Measurements from ENCODE around the gene SHC2. TPM values are rescaled to one million over a fixed set of nuclear protein-coding genes. Genes with fewer than 3 reads are reported as not detected.

The SHC2 gene
- total and polyA plus RNA-seq, 2 experiments from 2014 or later: 2.2 to 4.6 TPM

DNA sequence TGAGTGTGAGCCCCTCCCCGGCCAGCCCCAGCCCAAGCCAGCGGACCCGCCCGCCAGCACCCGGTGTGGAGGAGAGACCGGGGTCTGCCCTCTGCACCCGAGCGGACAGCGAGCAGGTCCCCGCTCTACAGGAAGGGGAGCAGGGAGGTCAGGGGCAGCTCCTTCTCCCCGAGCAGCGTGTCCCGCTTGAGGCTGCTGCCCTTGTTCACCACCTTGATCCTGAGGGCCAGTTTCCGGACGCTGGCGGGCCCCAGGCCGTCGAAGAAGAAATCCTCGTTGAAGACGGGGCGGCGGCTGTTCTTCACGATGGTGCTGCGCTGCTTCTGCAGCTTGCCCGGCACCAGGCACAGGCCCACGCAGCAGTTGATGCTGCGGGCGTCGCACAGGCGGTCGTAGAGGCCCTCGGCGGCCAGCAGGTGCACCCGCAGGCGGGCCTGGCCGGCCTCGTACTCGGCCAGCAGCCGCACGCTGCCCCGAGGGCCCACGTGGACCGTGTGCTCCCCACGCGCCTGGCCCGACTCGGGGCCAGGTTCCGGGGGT is 53.8 kb downstream of the SHC2 start (continued):
- TF ChIP-seq, protein P1, sequence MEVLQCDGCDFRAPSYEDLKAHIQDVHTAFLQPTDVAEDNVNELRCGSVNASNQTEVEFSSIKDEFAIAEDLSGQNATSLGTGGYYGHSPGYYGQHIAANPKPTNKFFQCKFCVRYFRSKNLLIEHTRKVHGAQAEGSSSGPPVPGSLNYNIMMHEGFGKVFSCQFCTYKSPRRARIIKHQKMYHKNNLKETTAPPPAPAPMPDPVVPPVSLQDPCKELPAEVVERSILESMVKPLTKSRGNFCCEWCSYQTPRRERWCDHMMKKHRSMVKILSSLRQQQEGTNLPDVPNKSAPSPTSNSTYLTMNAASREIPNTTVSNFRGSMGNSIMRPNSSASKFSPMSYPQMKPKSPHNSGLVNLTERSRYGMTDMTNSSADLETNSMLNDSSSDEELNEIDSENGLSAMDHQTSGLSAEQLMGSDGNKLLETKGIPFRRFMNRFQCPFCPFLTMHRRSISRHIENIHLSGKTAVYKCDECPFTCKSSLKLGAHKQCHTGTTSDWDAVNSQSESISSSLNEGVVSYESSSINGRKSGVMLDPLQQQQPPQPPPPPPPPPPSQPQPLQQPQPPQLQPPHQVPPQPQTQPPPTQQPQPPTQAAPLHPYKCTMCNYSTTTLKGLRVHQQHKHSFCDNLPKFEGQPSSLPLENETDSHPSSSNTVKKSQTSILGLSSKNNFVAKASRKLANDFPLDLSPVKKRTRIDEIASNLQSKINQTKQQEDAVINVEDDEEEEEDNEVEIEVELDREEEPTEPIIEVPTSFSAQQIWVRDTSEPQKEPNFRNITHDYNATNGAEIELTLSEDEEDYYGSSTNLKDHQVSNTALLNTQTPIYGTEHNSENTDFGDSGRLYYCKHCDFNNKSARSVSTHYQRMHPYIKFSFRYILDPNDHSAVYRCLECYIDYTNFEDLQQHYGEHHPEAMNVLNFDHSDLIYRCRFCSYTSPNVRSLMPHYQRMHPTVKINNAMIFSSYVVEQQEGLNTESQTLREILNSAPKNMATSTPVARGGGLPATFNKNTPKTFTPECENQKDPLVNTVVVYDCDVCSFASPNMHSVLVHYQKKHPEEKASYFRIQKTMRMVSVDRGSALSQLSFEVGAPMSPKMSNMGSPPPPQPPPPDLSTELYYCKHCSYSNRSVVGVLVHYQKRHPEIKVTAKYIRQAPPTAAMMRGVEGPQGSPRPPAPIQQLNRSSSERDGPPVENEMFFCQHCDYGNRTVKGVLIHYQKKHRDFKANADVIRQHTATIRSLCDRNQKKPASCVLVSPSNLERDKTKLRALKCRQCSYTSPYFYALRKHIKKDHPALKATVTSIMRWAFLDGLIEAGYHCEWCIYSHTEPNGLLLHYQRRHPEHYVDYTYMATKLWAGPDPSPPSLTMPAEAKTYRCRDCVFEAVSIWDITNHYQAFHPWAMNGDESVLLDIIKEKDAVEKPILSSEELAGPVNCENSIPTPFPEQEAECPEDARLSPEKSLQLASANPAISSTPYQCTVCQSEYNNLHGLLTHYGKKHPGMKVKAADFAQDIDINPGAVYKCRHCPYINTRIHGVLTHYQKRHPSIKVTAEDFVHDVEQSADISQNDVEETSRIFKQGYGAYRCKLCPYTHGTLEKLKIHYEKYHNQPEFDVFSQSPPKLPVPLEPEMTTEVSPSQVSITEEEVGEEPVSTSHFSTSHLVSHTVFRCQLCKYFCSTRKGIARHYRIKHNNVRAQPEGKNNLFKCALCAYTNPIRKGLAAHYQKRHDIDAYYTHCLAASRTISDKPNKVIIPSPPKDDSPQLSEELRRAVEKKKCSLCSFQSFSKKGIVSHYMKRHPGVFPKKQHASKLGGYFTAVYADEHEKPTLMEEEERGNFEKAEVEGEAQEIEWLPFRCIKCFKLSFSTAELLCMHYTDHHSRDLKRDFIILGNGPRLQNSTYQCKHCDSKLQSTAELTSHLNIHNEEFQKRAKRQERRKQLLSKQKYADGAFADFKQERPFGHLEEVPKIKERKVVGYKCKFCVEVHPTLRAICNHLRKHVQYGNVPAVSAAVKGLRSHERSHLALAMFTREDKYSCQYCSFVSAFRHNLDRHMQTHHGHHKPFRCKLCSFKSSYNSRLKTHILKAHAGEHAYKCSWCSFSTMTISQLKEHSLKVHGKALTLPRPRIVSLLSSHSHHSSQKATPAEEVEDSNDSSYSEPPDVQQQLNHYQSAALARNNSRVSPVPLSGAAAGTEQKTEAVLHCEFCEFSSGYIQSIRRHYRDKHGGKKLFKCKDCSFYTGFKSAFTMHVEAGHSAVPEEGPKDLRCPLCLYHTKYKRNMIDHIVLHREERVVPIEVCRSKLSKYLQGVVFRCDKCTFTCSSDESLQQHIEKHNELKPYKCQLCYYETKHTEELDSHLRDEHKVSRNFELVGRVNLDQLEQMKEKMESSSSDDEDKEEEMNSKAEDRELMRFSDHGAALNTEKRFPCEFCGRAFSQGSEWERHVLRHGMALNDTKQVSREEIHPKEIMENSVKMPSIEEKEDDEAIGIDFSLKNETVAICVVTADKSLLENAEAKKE (CRISPR knock-in tag; IDR thresholded peaks at IDR 0.05): no peak
- TF ChIP-seq CREB1 (CRISPR knock-in tag; IDR thresholded peaks at IDR 0.05; ENCODE audit: low read depth) (no peak), ZNF114 (CRISPR knock-in tag; IDR thresholded peaks at IDR 0.05) (no peak), JUNB (IDR thresholded peaks at IDR 0.05; ENCODE audit: unreplicated experiment) (no peak), EZH2 (IDR thresholded peaks at IDR 0.05; ENCODE audit: low read depth, unreplicated experiment) (no peak), ZNF331 (CRISPR knock-in tag; IDR thresholded peaks at IDR 0.05; ENCODE audit: low read depth) (no peak), NANOG (IDR thresholded peaks at IDR 0.05; ENCODE audit: borderline replicate concordance) (no peak), EZH2phosphoT487 (IDR thresholded peaks at IDR 0.05; ENCODE audit: unreplicated experiment) (no peak)

DNA sequence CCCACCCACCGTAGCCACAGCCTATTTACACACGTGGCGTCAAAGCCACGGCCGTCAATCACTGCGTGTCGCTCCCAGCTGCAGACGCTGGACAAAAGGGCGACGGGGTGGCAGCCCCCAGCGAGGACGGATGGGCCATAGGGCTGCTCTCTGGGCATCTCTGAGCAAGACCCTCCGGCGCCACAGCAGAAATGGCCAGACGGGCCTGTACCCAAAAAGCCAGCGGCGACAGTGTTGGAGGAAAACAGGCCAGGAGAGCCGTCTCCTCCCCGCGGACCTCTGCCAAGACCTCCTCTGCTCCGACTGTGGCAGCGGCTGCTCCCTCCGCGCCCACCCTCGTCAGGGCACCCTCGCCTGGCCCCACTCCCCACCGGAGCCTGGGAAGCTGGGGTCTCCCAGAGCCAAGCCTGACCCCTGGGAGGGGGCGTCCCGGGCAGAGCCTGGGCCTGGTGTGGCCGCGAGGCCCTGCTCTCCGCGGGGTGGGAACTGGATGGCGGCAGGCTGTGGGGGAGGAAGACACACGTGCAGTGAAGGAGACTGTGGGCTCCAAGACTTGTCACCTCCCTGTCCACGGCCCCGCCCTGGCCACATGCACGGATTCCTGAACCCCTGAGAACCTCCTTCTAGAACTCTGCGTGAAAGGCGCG is 54.6 kb downstream of the SHC2 start:
- Histone ChIP-seq H3K27ac (ENCODE audit: low read depth) (no peak overlapping the region), H3K4me3 (no peak overlapping the region), H3K4me2 (no peak overlapping the region), H3K79me2 (replicated peaks; ENCODE audit: insufficient read depth) (no peaks in the 10 kb centered on the region), H4K20me1 (replicated peaks; ENCODE audit: insufficient read depth) (no peaks in the 10 kb centered on the region), H3K36me3 (ENCODE audit: insufficient read depth) (no peaks in the 10 kb centered on the region), H3K9me2 (ENCODE audit: insufficient read depth) (no peaks in the 10 kb centered on the region), H2AFZ (no peak overlapping the region), H3K4me1 (ENCODE audit: insufficient read depth) (peaks cover 3% of the 10 kb centered on the region; the same call in 1 of the 2 replicates), H3K27me3 (ENCODE audit: insufficient read depth) (peaks cover 12% of the 10 kb centered on the region), H3F3A (replicated peaks; ENCODE audit: low read depth) (0 out of 2 replicates have a peak, but pooled peaks cover 3% of the 10 kb centered on the region)
- ATAC-seq (no peak), DNase-seq (ENCODE audit: low spot score) (no peak)
- Mint-ChIP-seq H3K9me3 (peaks cover 11% of the 10 kb centered on the region; the same call in 2 of the 3 replicates), H3K27ac (no peak overlapping the region), H3K27me3 (ENCODE audit: insufficient read depth, low read depth, poor library complexity) (peaks cover 11% of the 10 kb centered on the region), H3K4me3 (no peak overlapping the region), H3K4me1 (peaks cover 8% of the 10 kb centered on the region; the same call in 2 of the 3 replicates), H3K36me3 (ENCODE audit: low read depth) (no peaks in the 10 kb centered on the region)
- no peak for TF ChIP-seq STAT1 (IDR thresholded peaks at IDR 0.05; ENCODE audit: unreplicated experiment)
- TF ChIP-seq, protein P2, sequence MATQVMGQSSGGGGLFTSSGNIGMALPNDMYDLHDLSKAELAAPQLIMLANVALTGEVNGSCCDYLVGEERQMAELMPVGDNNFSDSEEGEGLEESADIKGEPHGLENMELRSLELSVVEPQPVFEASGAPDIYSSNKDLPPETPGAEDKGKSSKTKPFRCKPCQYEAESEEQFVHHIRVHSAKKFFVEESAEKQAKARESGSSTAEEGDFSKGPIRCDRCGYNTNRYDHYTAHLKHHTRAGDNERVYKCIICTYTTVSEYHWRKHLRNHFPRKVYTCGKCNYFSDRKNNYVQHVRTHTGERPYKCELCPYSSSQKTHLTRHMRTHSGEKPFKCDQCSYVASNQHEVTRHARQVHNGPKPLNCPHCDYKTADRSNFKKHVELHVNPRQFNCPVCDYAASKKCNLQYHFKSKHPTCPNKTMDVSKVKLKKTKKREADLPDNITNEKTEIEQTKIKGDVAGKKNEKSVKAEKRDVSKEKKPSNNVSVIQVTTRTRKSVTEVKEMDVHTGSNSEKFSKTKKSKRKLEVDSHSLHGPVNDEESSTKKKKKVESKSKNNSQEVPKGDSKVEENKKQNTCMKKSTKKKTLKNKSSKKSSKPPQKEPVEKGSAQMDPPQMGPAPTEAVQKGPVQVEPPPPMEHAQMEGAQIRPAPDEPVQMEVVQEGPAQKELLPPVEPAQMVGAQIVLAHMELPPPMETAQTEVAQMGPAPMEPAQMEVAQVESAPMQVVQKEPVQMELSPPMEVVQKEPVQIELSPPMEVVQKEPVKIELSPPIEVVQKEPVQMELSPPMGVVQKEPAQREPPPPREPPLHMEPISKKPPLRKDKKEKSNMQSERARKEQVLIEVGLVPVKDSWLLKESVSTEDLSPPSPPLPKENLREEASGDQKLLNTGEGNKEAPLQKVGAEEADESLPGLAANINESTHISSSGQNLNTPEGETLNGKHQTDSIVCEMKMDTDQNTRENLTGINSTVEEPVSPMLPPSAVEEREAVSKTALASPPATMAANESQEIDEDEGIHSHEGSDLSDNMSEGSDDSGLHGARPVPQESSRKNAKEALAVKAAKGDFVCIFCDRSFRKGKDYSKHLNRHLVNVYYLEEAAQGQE (IDR thresholded peaks at IDR 0.05; ENCODE audit: unreplicated experiment): no peak

Data from GM23338 (cell line).